H9 (cell line): ENCODE data around the gene EPYC. TPM values are rescaled to one million over a fixed set of nuclear protein-coding genes. Genes with fewer than 3 reads are reported as not detected.

Source experiments
- DNase-seq: peaks from one replicate; pipeline ENCODE4 v3.0.0-alpha.2; 2017
- H2AFZ ChIP-seq: one replicate; pipeline ENCODE4 v1.6.1; 2013; ENCODE audit warnings: mild to moderate bottlenecking, low read length, control low read depth, moderate library complexity
- H2AK5ac ChIP-seq: 2 replicates; pipeline ENCODE4 v1.6.1; 2013; ENCODE audit warnings: low read length, control low read depth, mixed read lengths; ENCODE audit not compliant: insufficient read length
- H2BK120ac ChIP-seq: one replicate; pipeline ENCODE4 v1.6.1; 2013; ENCODE audit warnings: low read depth, mild to moderate bottlenecking, low read length, control low read depth, inconsistent platforms; ENCODE audit not compliant: poor library complexity, severe bottlenecking
- H2BK12ac ChIP-seq: 2 replicates; pipeline ENCODE4 v1.6.1; 2013; ENCODE audit warnings: low read length, control low read depth, mixed read lengths, low read depth; ENCODE audit not compliant: insufficient read length
- H2BK15ac ChIP-seq: 2 replicates; pipeline ENCODE4 v1.6.1; 2013; ENCODE audit warnings: low read depth, low read length, control low read depth
- H2BK20ac ChIP-seq: one replicate; pipeline ENCODE4 v1.6.1; 2013; ENCODE audit warnings: low read depth, mild to moderate bottlenecking, low read length, control low read depth, inconsistent platforms; ENCODE audit not compliant: poor library complexity, severe bottlenecking
- H2BK5ac ChIP-seq: 2 replicates; pipeline ENCODE4 v1.6.1; 2013; ENCODE audit warnings: low read length, control low read depth, mixed read lengths; ENCODE audit not compliant: insufficient read length
- H3K14ac ChIP-seq: 2 replicates; pipeline ENCODE4 v1.6.1; 2013; ENCODE audit warnings: low read length, control low read depth; ENCODE audit not compliant: insufficient read depth
- H3K18ac ChIP-seq: 2 replicates; pipeline ENCODE4 v1.6.1; 2013; ENCODE audit warnings: low read depth, mild to moderate bottlenecking, mixed read lengths, low read length, control low read depth; ENCODE audit not compliant: insufficient read length
- H3K23ac ChIP-seq: 2 replicates; pipeline ENCODE4 v1.6.1; 2013; ENCODE audit warnings: low read length, control low read depth, mixed read lengths, low read depth; ENCODE audit not compliant: insufficient read length
- H3K23me2 ChIP-seq: 2 replicates; pipeline ENCODE4 v1.6.1; 2013; ENCODE audit warnings: low read depth, mild to moderate bottlenecking, mixed read lengths, low read length, control low read depth; ENCODE audit not compliant: insufficient read length, poor library complexity, severe bottlenecking
- H3K27ac ChIP-seq: 2 replicates; pipeline ENCODE4 v1.5.1; 2013; ENCODE audit warnings: low read length, control low read depth, mixed read lengths, low read depth; ENCODE audit not compliant: insufficient read length
- H3K27me3 ChIP-seq: 2 replicates; pipeline ENCODE4 v1.6.1; 2013; ENCODE audit warnings: low read length, control low read depth, inconsistent platforms; ENCODE audit not compliant: insufficient read depth
- H3K4ac ChIP-seq: 2 replicates; pipeline ENCODE4 v1.6.1; 2013; ENCODE audit warnings: low read depth, mild to moderate bottlenecking, control low read depth, inconsistent platforms, low read length, moderate library complexity
- H3K4me1 ChIP-seq: 2 replicates; pipeline ENCODE4 v1.6.1; 2013; ENCODE audit warnings: low read length, control low read depth, inconsistent platforms; ENCODE audit not compliant: insufficient read depth
- H3K4me2 ChIP-seq: 2 replicates; pipeline ENCODE4 v1.6.1; 2013; ENCODE audit warnings: low read length, control low read depth, mixed read lengths; ENCODE audit not compliant: insufficient read length, insufficient read depth
- H3K56ac ChIP-seq: 2 replicates; pipeline ENCODE4 v1.6.1; 2013; ENCODE audit warnings: low read depth, mild to moderate bottlenecking, mixed read lengths, low read length, control low read depth; ENCODE audit not compliant: insufficient read length
- H3K79me1 ChIP-seq: 2 replicates; pipeline ENCODE4 v1.6.1; 2013; ENCODE audit warnings: low read depth, mild to moderate bottlenecking, moderate library complexity, low read length, control low read depth, inconsistent platforms; ENCODE audit not compliant: insufficient read depth, poor library complexity, severe bottlenecking
- H3K79me2 ChIP-seq: 2 replicates; pipeline ENCODE4 v1.6.1; 2013; ENCODE audit warnings: low read length, control low read depth, inconsistent platforms; ENCODE audit not compliant: insufficient read depth
- H3K9ac ChIP-seq: 2 replicates; pipeline ENCODE4 v1.6.1; 2013; ENCODE audit warnings: low read length, control low read depth, mixed read lengths; ENCODE audit not compliant: insufficient read length; ENCODE audit errors: extremely low read depth
- H3K9me3 ChIP-seq: one replicate; pipeline ENCODE4 v1.6.1; 2013; ENCODE audit warnings: low read depth, low read length, inconsistent platforms; ENCODE audit not compliant: control insufficient read depth
- H3T11ph ChIP-seq: one replicate; pipeline ENCODE4 v1.6.1; 2013; ENCODE audit warnings: mild to moderate bottlenecking, low read length, control low read depth, inconsistent platforms
- H4K20me1 ChIP-seq: one replicate; pipeline ENCODE4 v1.6.1; 2013; ENCODE audit not compliant: control insufficient read depth, insufficient read length, insufficient read depth
- H4K5ac ChIP-seq: 2 replicates; pipeline ENCODE4 v1.6.1; 2013; ENCODE audit warnings: low read depth, mild to moderate bottlenecking, mixed read lengths, low read length, control low read depth; ENCODE audit not compliant: insufficient read length
- H4K8ac ChIP-seq: replicated peaks from 2 replicates; pipeline ENCODE4 v1.6.1; 2013; ENCODE audit warnings: low read length, control low read depth, mixed read lengths, low read depth; ENCODE audit not compliant: insufficient read length
- H4K91ac ChIP-seq: 2 replicates; pipeline ENCODE4 v1.6.1; 2013; ENCODE audit warnings: low read depth, mild to moderate bottlenecking, moderate library complexity, mixed read lengths, low read length, control low read depth; ENCODE audit not compliant: insufficient read length
- H3K27ac Mint-ChIP-seq, 3 experiments: 2 replicates in 2 of 3; 3 replicates in 1 of 3; pipeline ENCODE4 v1.8.0; 2020 to 2021; ENCODE audit warnings: mixed read lengths in 3 of 3, mild to moderate bottlenecking in 1 of 3, moderate library complexity in 1 of 3
- H3K27me3 Mint-ChIP-seq: 2 replicates; pipeline ENCODE4 v1.8.0; 2021; ENCODE audit warnings: low read depth, mild to moderate bottlenecking, moderate library complexity, mixed read lengths
- H3K36me3 Mint-ChIP-seq, 3 experiments: 2 replicates in 2 of 3; 3 replicates in 1 of 3; pipeline ENCODE4 v1.8.0; 2020 to 2021; ENCODE audit warnings: low read depth in 3 of 3, mixed read lengths in 3 of 3; ENCODE audit not compliant: insufficient read depth in 1 of 3
- H3K4me1 Mint-ChIP-seq, 2 experiments: 2 replicates each; pipeline ENCODE4 v1.8.0; 2020; ENCODE audit warnings: mixed read lengths in 2 of 2
- H3K4me3 Mint-ChIP-seq, 2 experiments: 2 replicates in 1 of 2; 3 replicates in 1 of 2; pipeline ENCODE4 v1.8.0; 2020 to 2021; ENCODE audit warnings: mild to moderate bottlenecking in 2 of 2, mixed read lengths in 2 of 2, moderate library complexity in 1 of 2
- H3K9me3 Mint-ChIP-seq, 2 experiments: 2 replicates in 1 of 2; 3 replicates in 1 of 2; pipeline ENCODE4 v1.8.0; 2020; ENCODE audit warnings: mild to moderate bottlenecking in 2 of 2, mixed read lengths in 2 of 2, moderate library complexity in 1 of 2
- WGBS: extraction: QIAGEN DNeasy Blood & Tissue Kit; methylation state at CpG from one replicate; pipeline ENCODE4 v1.1.7; 2013; ENCODE audit warnings: missing lambda C conversion rate, low lambda C conversion rate, mixed read lengths; ENCODE audit not compliant: insufficient read length; ENCODE audit errors: extremely low coverage; 5-methylcytosine and 5-hydroxymethylcytosine counted together
- total RNA-seq: library from RNA; stranded (reverse); gene quantifications from 2 replicates; pipeline ENCODE4 v1.2.1, GENCODE V29; 2021
- TF ChIP-seq, protein P1 (sequence below): fragments of 200-600 bp; sonication (generic); conservative IDR thresholded peaks from 3 replicates; pipeline ENCODE4 v1.8.0; 2021; ENCODE audit warnings: antibody characterized with exemption, mild to moderate bottlenecking

EPYC gene
- total RNA-seq, 1 experiment from 2014 or later: not detected

DNA sequence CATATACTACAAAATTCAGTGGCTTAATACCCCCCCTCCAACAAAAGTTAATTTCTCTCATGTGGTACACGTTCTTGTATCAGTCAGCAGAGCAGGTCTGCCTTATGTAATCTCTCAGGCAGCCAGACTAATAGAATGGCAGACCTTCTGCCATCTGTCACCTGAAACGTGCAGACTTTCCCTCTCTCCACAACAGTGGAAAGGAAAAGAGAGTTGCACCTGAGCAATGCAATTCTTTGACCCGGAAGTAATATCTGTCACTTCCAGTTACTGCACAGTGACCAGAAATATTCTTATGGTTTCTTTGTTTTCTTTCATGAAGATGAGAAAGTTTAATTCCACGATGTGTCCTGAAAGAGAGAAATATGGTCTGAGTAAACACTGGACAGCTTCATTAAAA lies 38.6 kb upstream of the EPYC start:
- H3K9ac ChIP-seq: no peak overlapping the region
- no peaks in the 10 kb centered on the region for H3K4me1 ChIP-seq
- H2BK12ac ChIP-seq: no peak overlapping the region
- H4K20me1 ChIP-seq: no peaks in the 10 kb centered on the region
- H4K8ac ChIP-seq: no peak overlapping the region
- no CpG with 5 or more reads among the region's 4 CpGs for WGBS
- no peak overlapping the region for H4K91ac ChIP-seq
- Mint-ChIP-seq H3K4me3 (no peak overlapping the region), H3K27me3 (no peaks in the 10 kb centered on the region; the same call in 1 of the 2 replicates), H3K9me3 (no peaks in the 10 kb centered on the region), H3K27ac (no peak overlapping the region), H3K36me3 (no peaks in the 10 kb centered on the region), H3K4me1 (peaks cover 0 to 3% of the 10 kb centered on the region in 2 experiments; a peak in 2 of 4 replicates)
- H3K23ac ChIP-seq: no peak overlapping the region
- H3T11ph ChIP-seq: no peak overlapping the region
- H2AK5ac ChIP-seq: no peak overlapping the region
- H2BK15ac ChIP-seq: no peak overlapping the region
- TF ChIP-seq, protein P1, sequence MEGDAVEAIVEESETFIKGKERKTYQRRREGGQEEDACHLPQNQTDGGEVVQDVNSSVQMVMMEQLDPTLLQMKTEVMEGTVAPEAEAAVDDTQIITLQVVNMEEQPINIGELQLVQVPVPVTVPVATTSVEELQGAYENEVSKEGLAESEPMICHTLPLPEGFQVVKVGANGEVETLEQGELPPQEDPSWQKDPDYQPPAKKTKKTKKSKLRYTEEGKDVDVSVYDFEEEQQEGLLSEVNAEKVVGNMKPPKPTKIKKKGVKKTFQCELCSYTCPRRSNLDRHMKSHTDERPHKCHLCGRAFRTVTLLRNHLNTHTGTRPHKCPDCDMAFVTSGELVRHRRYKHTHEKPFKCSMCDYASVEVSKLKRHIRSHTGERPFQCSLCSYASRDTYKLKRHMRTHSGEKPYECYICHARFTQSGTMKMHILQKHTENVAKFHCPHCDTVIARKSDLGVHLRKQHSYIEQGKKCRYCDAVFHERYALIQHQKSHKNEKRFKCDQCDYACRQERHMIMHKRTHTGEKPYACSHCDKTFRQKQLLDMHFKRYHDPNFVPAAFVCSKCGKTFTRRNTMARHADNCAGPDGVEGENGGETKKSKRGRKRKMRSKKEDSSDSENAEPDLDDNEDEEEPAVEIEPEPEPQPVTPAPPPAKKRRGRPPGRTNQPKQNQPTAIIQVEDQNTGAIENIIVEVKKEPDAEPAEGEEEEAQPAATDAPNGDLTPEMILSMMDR: no peak
- H3K56ac ChIP-seq: no peak overlapping the region
- H3K79me2 ChIP-seq: no peaks in the 10 kb centered on the region
- no peaks in the 10 kb centered on the region for H3K79me1 ChIP-seq
- no peak overlapping the region for H4K5ac ChIP-seq
- no peak overlapping the region for H3K27ac ChIP-seq
- no peak overlapping the region for H3K18ac ChIP-seq
- H3K9me3 ChIP-seq: no peaks in the 10 kb centered on the region
- DNase-seq: no peak
- H3K14ac ChIP-seq: no peak overlapping the region
- no peaks in the 10 kb centered on the region for H3K23me2 ChIP-seq
- no peaks in the 10 kb centered on the region for H3K27me3 ChIP-seq
- no peak overlapping the region for H2AFZ ChIP-seq
- no peak overlapping the region for H2BK20ac ChIP-seq
- H3K4ac ChIP-seq: no peak overlapping the region
- H2BK120ac ChIP-seq: no peak overlapping the region
- H2BK5ac ChIP-seq: no peak overlapping the region
- no peak overlapping the region for H3K4me2 ChIP-seq
